SK-N-SH treated with all-trans-retinoic acid at 6 μM for 48 hours (cell line): ENCODE measurements around the gene LRRK1.

Source experiments
- ARNTL ChIP-seq: fragments of 450-650 bp; formaldehyde crosslinking; IDR thresholded peaks from 2 replicates; pipeline ENCODE4 v1.5.0; 2020; ENCODE audit warnings: low read depth, mild to moderate bottlenecking, moderate library complexity, borderline replicate concordance
- CSDC2 ChIP-seq: fragments of 250-450 bp; sonication (Bioruptor Pico); IDR thresholded peaks from 2 replicates; pipeline ENCODE4 v1.5.0; 2020; ENCODE audit warnings: mild to moderate bottlenecking, moderate library complexity
- ESRRG ChIP-seq: fragments of 250-450 bp; sonication (Bioruptor Pico); IDR thresholded peaks from 2 replicates; pipeline ENCODE4 v1.6.1; 2021; ENCODE audit warnings: mild to moderate bottlenecking
- GLIS3 ChIP-seq: fragments of 250-450 bp; sonication (Bioruptor Pico); IDR thresholded peaks from 2 replicates; pipeline ENCODE4 v1.5.0; 2020; ENCODE audit warnings: mild to moderate bottlenecking, moderate library complexity
- OSR1 ChIP-seq: fragments of 250-450 bp; sonication (Bioruptor Pico); IDR thresholded peaks from 2 replicates; pipeline ENCODE4 v1.8.0; 2022; ENCODE audit warnings: moderate library complexity, mild to moderate bottlenecking, inconsistent platforms
- PPARA ChIP-seq: fragments of 250-450 bp; sonication (Bioruptor Pico); IDR thresholded peaks from 2 replicates; pipeline ENCODE4 v1.5.0; 2020; ENCODE audit warnings: mild to moderate bottlenecking, borderline replicate concordance
- TCF4 ChIP-seq: fragments of 250-450 bp; sonication (Bioruptor Pico); IDR thresholded peaks from 2 replicates; pipeline ENCODE4 v1.8.0; 2021; ENCODE audit warnings: mild to moderate bottlenecking, moderate library complexity, borderline replicate concordance
- ZNF565 ChIP-seq: fragments of 450-650 bp; formaldehyde crosslinking; conservative IDR thresholded peaks from 2 replicates; pipeline ENCODE4 v1.5.0; 2020; ENCODE audit warnings: low read depth, mild to moderate bottlenecking, moderate library complexity
- ZNF70 ChIP-seq: fragments of 450-650 bp; formaldehyde crosslinking; IDR thresholded peaks from 2 replicates; pipeline ENCODE4 v1.5.0; 2020; ENCODE audit warnings: mild to moderate bottlenecking, moderate library complexity

DNA sequence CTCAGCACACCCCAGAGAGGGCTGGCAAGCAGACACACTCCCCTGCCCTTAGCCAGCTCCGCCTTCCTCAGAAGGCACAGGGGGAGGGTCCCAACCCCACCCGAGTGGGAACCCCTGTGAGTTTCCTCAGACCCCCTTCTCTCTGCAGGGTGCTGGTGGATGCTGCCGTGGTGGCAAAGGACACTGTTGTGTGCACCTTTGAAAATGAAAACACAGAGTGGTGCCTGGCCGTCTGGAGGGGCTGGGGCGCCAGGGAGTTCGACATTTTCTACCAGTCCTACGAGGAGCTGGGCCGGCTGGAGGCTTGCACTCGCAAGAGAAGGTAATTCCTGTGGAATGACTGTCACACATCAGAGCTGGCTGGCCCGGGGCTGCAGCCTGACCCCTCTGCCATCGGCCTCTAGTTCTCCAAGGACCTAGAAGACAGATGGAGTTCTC is 149.4 kb downstream of the LRRK1 start:
- TF ChIP-seq OSR1 (CRISPR knock-in tag) (no peak), TCF4 (CRISPR knock-in tag) (no peak), ZNF565 (CRISPR knock-in tag) (no peak), GLIS3 (CRISPR knock-in tag) (no peak), CSDC2 (CRISPR knock-in tag) (no peak), ZNF70 (no peak), PPARA (CRISPR knock-in tag) (no peak), ARNTL (CRISPR knock-in tag) (no peak), ESRRG (CRISPR knock-in tag) (no peak)
